ENCODE data around the gene MIS18BP1. TPM values are rescaled to one million over a fixed set of nuclear protein-coding genes. Genes with fewer than 3 reads are reported as not detected.
"Not testable (repeated sequence)": the region's sequence is repeated elsewhere in the genome, so short reads cannot be mapped to it uniquely, and the experiment has no call there.

Gene MIS18BP1
- total RNA-seq, 1 donor from 2014 or later, result 47.1 TPM

- ATAC-seq (ENCODE audit: low read depth) (no peak), DNase-seq (no peak)
- no peak for TF ChIP-seq CTCF (IDR thresholded peaks at IDR 0.05)
- Mint-ChIP-seq H3K27me3 (no peaks in the 10 kb centered on the region), H3K4me3 (no peak overlapping the region), H3K9me3 (no peaks in the 10 kb centered on the region), H3K4me1 (no peaks in the 10 kb centered on the region), H3K36me3 (ENCODE audit: low read depth) (peaks cover 80% of the 10 kb centered on the region), H3K27ac (no peak overlapping the region)
- intact Hi-C loops (cut with micrococcal nuclease), result no loop called here
- ChIA-PET POLR2A (no interaction called here), CTCF (no interaction called here)
Observed at GRCh38 chr14:45227566-45227965, 25.4 kb downstream of the MIS18BP1 start.

- DNase-seq, result no peak
- Mint-ChIP-seq H3K27me3 (no peaks in the 10 kb centered on the region), H3K36me3 (ENCODE audit: low read depth) (peaks cover 63% of the 10 kb centered on the region), H3K4me1 (no peaks in the 10 kb centered on the region), H3K4me3 (no peak overlapping the region), H3K9me3 (no peaks in the 10 kb centered on the region), H3K27ac (no peak overlapping the region)
- ChIA-PET CTCF (interaction anchor here (1.1 kb wide), 1 partner anchor 31 kb away, joined by 3 read pairs; no protein-coding TSS in a partner anchor), POLR2A (no interaction called here)
- no peak for TF ChIP-seq CTCF (IDR thresholded peaks at IDR 0.05)
- intact Hi-C loops (cut with micrococcal nuclease), result no loop called here
- no peak for ATAC-seq (ENCODE audit: low read depth)
Observed at GRCh38 chr14:45222485-45223262, 30.3 kb downstream of the MIS18BP1 start.

- DNase-seq; H3K4me1 Mint-ChIP-seq; CTCF ChIA-PET; H3K9me3 Mint-ChIP-seq; POLR2A ChIA-PET; H3K27me3 Mint-ChIP-seq; H3K4me3 Mint-ChIP-seq; H3K27ac Mint-ChIP-seq; intact Hi-C loops (cut with micrococcal nuclease); ATAC-seq (ENCODE audit: low read depth): not testable (repeated sequence)
- peaks cover 71% of the 10 kb centered on the region for H3K36me3 Mint-ChIP-seq (ENCODE audit: low read depth)
Observed at GRCh38 chr14:45214341-45214740, 38.7 kb downstream of the MIS18BP1 start.

- H3K9me3 Mint-ChIP-seq; H3K4me3 Mint-ChIP-seq; CTCF ChIA-PET; POLR2A ChIA-PET; H3K27me3 Mint-ChIP-seq; H3K27ac Mint-ChIP-seq; DNase-seq; intact Hi-C loops (cut with micrococcal nuclease); H3K4me1 Mint-ChIP-seq; ATAC-seq (ENCODE audit: low read depth): not testable (repeated sequence)
- H3K36me3 Mint-ChIP-seq (ENCODE audit: low read depth), result peaks cover 71% of the 10 kb centered on the region
Observed at GRCh38 chr14:45213716-45214115, 39.3 kb downstream of the MIS18BP1 start.

GRCh38 chr14:45212231-45212630, 40.8 kb downstream of the MIS18BP1 start:
- ChIA-PET POLR2A (no interaction called here), CTCF (no interaction called here)
- H3K9me3 Mint-ChIP-seq, result no peaks in the 10 kb centered on the region

GRCh38 chr14:45211295-45211694, 41.7 kb downstream of the MIS18BP1 start:
- ChIA-PET POLR2A (no interaction called here), CTCF (no interaction called here)
- DNase-seq (no peak), ATAC-seq (ENCODE audit: low read depth) (no peak)
- H3K27ac Mint-ChIP-seq, result no peak overlapping the region
- H3K27me3 Mint-ChIP-seq, result no peaks in the 10 kb centered on the region
- H3K9me3 Mint-ChIP-seq, result no peaks in the 10 kb centered on the region
- intact Hi-C loops (cut with micrococcal nuclease), result no loop called here
- H3K36me3 Mint-ChIP-seq (ENCODE audit: low read depth), result peaks cover 67% of the 10 kb centered on the region
- H3K4me1 Mint-ChIP-seq, result no peaks in the 10 kb centered on the region
- no peak for TF ChIP-seq CTCF (IDR thresholded peaks at IDR 0.05)
- H3K4me3 Mint-ChIP-seq, result no peak overlapping the region

More at GRCh38 chr14:45212231-45212630, 40.8 kb downstream of the MIS18BP1 start:
- no peaks in the 10 kb centered on the region for H3K4me1 Mint-ChIP-seq
- ATAC-seq (ENCODE audit: low read depth), result no peak
- H3K27ac Mint-ChIP-seq, result no peak overlapping the region
- no peaks in the 10 kb centered on the region for H3K27me3 Mint-ChIP-seq
- no peak for DNase-seq
- intact Hi-C loops (cut with micrococcal nuclease), result no loop called here
- H3K36me3 Mint-ChIP-seq (ENCODE audit: low read depth), result peaks cover 67% of the 10 kb centered on the region
- TF ChIP-seq CTCF (IDR thresholded peaks at IDR 0.05), result no peak
- H3K4me3 Mint-ChIP-seq, result no peak overlapping the region
